ENCODE data around the gene ARHGAP28.

The ARHGAP28 gene

GRCh38 chr18:6722690-6723089 lies 6.8 kb upstream of the ARHGAP28 start:
- DNase-seq (ENCODE audit: low spot score): no peak
- H3K4me3 ChIP-seq: no peak overlapping the region
- H3K27ac ChIP-seq: no peak overlapping the region
- TF ChIP-seq CTCF (IDR thresholded peaks at IDR 0.05): no peak

- TF ChIP-seq CTCF (IDR thresholded peaks at IDR 0.05): no peak
- no peak for DNase-seq (ENCODE audit: low spot score)
- no peak overlapping the region for H3K4me3 ChIP-seq
- no peak overlapping the region for H3K27ac ChIP-seq
Measured at GRCh38 chr18:6724331-6724730, 5.2 kb upstream of the ARHGAP28 start.

- H3K27ac ChIP-seq: no peak overlapping the region
- TF ChIP-seq CTCF (IDR thresholded peaks at IDR 0.05): no peak
- DNase-seq (ENCODE audit: low spot score): no peak
- H3K4me3 ChIP-seq: no peak overlapping the region
Measured at GRCh38 chr18:6728331-6728730, 1.2 kb upstream of the ARHGAP28 start.

- Histone ChIP-seq H3K27ac (no peak overlapping the region), H3K4me3 (peak overlapping the region; percentile 86)
- TF ChIP-seq CTCF (IDR thresholded peaks at IDR 0.05): no peak
- no peak for DNase-seq (ENCODE audit: low spot score)
Measured at GRCh38 chr18:6728809-6729246, 688 bp upstream of the ARHGAP28 start.

GRCh38 chr18:6730416-6731221 lies 1.1 kb downstream of the ARHGAP28 start:
- H3K27ac ChIP-seq: no peak overlapping the region
- TF ChIP-seq CTCF (IDR thresholded peaks at IDR 0.05): no peak
- no peak for DNase-seq (ENCODE audit: low spot score)
- peak overlapping the region; percentile 86 for H3K4me3 ChIP-seq

GRCh38 chr18:6731222-6731596 lies 1.7 kb downstream of the ARHGAP28 start:
- H3K4me3 ChIP-seq: no peak overlapping the region
- DNase-seq (ENCODE audit: low spot score): no peak
- TF ChIP-seq CTCF (IDR thresholded peaks at IDR 0.05): no peak
- H3K27ac ChIP-seq: no peak overlapping the region

GRCh38 chr18:6732952-6733351 lies 3.4 kb downstream of the ARHGAP28 start:
- Histone ChIP-seq H3K4me3 (no peak overlapping the region), H3K27ac (no peak overlapping the region)
- no peak for DNase-seq (ENCODE audit: low spot score)
- no peak for TF ChIP-seq CTCF (IDR thresholded peaks at IDR 0.05)

Data from coronary artery (tissue), 2 donors.